OCI-LY3 (cell line): Measurements from ENCODE around the gene SYNE1.

Experiments
- EZH2phosphoT487 ChIP-seq: fragments of 200-600 bp; shearing (Covaris generic); IDR thresholded peaks from 2 replicates; pipeline ENCODE4 v1.6.1; 2018; ENCODE audit warnings: antibody characterized with exemption, mixed run types, low read depth
- TF ChIP-seq, protein P1 (sequence below): fragments of 200-600, 300-600 bp; sonication (generic); IDR thresholded peaks from 2 replicates; pipeline ENCODE4 v1.5.1; 2014; ENCODE audit warnings: antibody characterized with exemption, low read length, low read depth

DNA sequence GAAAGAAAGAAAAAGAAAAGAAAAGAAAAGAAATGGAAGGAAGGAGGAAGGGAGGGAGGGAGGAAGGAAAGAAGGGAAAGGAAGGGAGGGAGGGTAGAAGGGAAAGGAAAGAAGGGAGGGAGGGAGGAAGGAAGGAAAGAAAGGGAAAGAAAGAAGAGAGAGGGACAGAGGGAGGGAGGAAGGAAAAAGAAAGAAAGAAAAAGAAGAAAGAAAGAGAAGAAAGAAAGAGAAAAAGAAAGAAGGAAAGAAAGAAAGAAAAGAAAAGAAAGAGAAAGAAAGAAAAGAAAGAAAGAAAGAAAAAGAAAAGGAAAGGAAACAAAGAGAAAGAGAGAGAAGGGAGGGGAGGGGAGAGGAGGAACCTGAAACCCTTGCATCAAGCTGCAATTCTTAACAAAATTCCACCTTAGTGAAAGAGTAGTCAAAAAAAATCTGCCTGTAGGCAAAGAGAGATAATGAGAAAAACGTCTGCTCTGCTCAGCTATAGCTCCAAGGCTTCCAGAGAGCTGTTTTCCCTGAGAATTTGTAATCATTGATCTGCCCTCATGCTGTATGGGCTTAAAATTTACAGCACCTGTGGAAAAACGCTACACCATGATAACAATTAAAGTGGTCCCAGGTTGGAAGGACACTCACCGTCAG is 43.8 kb upstream of the SYNE1 start:
- TF ChIP-seq, protein P1, sequence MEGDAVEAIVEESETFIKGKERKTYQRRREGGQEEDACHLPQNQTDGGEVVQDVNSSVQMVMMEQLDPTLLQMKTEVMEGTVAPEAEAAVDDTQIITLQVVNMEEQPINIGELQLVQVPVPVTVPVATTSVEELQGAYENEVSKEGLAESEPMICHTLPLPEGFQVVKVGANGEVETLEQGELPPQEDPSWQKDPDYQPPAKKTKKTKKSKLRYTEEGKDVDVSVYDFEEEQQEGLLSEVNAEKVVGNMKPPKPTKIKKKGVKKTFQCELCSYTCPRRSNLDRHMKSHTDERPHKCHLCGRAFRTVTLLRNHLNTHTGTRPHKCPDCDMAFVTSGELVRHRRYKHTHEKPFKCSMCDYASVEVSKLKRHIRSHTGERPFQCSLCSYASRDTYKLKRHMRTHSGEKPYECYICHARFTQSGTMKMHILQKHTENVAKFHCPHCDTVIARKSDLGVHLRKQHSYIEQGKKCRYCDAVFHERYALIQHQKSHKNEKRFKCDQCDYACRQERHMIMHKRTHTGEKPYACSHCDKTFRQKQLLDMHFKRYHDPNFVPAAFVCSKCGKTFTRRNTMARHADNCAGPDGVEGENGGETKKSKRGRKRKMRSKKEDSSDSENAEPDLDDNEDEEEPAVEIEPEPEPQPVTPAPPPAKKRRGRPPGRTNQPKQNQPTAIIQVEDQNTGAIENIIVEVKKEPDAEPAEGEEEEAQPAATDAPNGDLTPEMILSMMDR: no peak
- TF ChIP-seq EZH2phosphoT487: no peak
